Embryonic facial prominence (tissue), 1 donor: ENCODE results near the gene DYNC1H1.

Experiments used
- DNase-seq: peaks from one replicate; pipeline ENCODE4 v3.0.0-alpha.2; 2016; ENCODE audit errors: extremely low spot score

Gene DYNC1H1

DNA sequence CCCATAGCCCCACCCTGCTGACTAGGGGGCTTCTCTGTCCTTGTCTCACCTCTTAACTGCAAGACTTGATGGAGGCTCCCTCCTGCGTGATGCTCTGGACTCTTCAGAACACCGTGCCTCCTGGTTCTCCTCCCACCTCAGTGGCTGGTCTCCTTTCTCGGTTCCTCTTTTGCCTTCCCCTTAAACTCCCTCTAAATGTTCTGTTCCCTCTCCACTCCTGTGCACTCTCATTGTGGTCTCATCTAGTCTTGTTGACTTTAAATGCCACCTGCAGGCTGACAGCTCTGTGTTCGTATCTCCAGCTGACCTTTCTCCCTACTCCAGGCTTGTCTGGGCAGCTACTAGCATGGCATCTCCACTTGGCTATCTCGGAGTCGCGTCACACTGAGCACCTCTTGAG lies 28.3 kb downstream of the DYNC1H1 start:
- no peak for DNase-seq

DNA sequence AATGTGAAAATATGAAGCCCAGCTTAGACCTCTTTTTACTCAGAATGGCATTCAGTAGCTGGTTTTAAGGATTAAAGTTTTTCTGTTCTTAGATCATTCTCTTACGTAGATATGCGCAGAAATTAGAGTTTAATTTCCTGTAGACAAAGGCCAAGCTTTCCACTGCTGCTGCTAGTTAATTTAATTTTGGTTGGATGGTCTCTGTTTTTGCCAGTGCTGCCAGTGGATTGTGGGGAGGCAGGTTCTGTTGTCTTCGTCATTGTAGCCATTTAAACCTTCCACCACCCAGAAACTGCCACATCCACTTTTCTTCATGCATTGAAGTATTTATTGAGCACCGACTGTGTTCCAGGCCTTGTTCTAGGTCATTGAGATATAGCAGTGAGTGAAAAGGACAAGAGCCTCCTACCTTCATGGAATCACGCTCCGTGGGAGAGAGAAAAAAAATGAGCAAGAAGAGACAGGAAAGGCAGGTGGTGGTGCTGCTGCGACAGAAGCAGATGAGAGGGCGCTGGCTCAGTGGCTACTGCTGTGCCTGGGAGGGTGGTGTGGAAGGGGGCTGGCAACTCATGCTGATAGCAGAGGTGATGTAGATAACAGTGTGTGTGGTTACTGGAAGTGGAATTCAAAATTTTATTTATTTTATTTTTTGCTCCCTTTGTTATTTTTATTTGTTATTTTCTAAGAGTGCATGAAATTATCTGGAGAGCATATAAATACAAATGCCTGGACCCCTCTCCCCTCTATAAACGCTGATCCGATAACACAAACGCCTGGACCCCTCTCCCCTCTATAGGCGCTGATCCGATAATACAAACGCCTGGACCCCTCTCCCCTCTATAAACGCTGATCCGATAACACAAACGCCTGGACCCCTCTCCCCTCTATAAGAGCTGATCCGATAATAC lies 33.3 kb downstream of the DYNC1H1 start:
- no peak for DNase-seq

DNA sequence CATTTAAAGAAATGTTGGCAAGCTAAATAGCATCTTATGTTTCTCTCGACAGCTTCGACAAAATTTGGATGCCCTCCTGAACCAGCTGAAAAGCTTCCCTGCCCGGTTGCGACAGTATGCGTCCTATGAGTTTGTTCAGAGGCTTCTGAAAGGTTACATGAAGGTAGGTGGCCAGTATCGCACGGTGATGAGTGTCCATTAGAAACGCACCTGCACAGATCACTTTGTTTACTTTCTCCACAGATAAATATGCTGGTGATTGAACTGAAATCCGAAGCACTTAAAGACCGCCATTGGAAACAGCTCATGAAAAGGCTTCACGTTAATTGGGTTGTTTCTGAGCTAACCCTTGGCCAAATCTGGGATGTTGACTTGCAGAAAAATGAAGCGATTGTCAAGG lies 36.5 kb downstream of the DYNC1H1 start:
- no peak for DNase-seq

- DNase-seq, result no peak
Measured at GRCh38 chr14:102005336-102005735, 41.0 kb downstream of the DYNC1H1 start.

DNA sequence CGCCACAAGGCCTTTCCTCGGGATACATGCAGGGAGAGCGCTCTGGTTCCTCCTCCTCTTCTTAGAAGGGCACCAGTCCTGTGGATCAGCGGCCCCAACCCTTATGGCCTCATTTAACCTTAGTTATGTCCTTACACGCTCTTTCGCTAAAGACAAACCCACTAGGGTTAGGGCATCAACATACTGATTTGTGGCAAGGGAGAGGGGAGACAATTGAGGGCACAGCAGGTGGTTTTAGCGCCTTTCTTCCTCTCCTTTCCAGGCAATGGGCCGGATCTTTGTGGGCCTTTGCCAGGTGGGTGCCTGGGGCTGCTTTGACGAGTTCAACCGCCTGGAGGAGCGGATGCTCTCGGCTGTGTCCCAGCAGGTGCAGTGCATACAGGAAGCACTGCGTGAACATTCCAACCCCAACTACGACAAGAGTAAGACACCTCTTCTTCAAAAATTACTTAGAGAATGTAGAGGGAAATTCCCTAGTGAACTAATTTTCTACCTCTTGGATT lies 43.6 kb downstream of the DYNC1H1 start:
- DNase-seq, result no peak

DNA sequence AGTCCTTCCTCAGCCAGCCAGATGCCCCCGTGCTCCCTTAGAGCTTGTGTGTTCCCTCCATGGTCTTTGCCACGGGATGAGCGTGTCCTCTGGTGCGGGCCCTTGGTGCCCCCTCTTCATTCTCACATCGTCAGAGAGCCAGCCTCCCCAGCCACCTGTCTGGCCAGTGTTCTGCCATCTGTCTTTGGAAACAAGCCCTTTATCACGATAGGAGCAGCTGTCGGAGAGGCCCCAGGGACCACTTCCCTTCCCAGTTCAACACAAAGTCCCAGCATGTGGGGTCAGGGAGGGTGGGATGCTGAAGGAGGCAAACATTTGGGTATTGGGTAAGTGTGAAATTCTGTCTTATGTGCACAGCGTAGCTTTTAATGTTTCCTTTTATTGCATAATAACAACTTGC lies 44.5 kb downstream of the DYNC1H1 start:
- DNase-seq, result no peak

- DNase-seq, result no peak
Measured at GRCh38 chr14:102011631-102012030, 47.3 kb downstream of the DYNC1H1 start.

DNA sequence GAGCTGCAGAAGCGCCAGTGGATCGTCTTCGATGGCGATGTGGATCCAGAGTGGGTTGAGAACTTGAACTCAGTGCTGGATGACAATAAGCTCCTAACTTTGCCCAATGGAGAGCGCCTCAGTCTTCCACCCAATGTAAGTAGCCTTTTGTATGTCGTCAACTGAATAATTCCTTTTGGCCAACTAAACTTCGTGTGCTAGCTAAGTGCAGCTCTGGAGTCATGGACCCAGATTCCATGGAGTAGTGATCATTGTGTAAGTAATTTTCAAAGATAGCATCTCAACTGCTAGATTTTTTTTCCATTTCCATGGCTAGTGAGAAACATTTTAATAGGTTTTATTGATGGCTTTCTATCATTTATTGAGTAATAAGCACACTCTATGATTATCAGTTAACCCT lies 48.0 kb downstream of the DYNC1H1 start:
- no peak for DNase-seq

GRCh38 chr14:102013669-102014200 lies 49.4 kb downstream of the DYNC1H1 start:
- DNase-seq, result no peak

DNA sequence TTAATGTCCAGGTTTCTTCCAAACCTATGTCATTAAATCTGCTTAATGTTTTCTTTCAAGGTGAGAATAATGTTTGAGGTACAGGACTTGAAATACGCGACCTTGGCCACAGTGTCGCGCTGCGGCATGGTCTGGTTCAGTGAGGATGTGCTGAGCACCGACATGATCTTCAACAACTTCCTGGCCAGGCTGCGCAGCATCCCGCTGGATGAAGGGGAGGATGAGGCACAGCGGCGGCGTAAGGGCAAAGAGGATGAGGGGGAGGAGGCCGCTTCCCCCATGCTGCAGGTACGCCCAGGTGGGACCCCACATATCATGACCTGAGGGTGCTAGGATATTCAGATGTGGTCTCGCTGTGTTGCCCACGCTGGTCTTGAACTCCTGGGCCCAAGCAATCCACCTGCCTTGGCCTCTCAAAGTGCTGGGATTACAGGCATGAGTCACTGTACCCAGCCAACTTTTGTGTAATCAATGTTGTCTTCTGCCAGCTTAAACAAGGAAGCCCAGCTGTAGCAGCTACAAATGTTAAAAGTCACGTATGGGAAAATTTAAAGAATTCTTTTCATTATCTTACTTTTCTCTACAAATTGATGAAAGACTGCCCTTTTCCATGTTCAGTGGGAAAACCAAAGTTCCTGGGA lies 50.8 kb downstream of the DYNC1H1 start:
- no peak for DNase-seq

DNA sequence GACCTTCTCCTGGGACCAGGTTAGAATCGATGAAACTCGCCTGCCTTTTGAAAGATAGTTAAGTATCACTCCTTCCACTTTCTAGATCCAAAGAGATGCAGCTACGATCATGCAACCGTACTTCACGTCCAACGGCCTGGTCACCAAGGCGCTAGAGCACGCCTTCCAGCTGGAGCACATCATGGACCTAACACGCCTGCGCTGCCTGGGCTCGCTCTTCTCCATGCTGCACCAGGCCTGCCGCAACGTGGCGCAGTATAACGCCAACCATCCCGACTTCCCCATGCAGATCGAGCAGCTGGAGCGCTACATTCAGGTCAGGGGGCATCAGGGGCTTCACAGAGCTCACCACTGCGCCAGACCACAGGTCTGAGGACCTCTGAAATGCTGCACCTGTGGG lies 51.4 kb downstream of the DYNC1H1 start:
- DNase-seq, result no peak

DNA sequence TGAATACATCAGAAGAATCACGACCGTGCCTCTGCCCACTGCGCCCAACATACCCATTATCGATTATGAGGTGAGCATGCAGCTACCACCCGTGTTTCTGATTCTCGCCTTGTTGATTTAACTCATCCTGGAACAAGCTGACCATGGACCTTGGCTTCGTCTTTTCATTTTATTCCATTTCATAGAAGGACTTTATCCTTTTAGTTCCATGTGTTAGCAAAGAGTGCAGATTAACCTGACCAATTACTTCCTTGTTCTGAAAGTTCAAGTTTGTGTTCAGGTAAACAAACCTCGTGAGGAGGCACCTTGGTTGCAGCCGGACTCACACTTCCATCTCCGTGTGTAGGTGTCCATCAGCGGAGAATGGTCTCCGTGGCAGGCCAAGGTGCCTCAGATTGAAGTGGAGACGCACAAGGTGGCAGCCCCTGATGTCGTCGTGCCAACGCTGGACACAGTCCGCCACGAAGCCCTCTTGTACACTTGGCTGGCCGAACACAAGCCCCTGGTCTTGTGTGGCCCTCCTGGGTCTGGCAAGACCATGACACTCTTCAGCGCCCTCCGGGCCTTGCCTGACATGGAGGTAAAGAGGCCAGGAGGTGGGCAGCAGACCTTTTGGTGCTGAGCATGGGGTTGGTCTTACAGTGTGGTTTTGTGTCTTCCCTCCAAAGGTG lies 52.2 kb downstream of the DYNC1H1 start:
- no peak for DNase-seq

DNA sequence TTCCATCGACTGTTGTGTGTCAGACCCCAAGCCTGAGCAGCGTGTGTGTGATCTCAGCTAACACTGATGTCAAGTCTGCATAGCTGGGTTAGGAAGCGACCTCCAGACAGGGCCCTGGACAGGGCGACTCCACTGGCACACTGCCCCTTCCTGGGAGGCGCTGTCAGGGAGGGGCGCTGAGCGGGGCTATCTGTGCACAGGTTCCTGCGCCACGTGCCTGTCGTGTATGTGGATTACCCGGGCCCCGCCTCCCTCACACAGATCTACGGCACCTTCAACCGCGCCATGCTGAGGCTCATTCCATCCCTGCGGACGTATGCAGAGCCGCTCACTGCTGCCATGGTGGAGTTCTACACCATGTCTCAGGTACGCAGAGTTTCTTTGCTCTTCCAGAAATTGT lies 53.9 kb downstream of the DYNC1H1 start:
- no peak for DNase-seq

DNA sequence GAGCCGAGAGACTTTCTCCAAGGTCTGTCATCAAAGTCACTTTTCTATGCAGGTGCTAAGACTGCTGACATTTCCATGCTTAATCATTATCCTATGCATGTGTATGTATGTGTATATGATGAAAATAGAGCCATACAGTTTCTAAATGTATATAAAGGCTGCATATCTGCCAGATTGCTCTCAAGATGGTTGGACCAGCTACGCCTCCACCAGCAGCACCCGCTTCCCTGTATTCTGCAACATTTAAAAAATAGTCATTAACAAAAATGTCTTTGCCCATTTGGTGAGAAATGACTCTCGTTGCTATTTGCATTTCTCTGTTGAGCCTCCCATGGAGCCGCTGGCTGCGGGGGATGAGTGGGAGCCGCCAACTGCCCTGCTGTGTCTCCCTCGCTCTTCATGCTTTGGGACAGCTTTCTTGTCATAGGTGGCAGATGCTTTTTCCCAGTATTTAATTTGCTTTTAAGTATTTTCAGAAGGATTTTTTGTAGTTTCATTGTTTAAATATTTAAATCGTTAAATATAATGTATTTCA lies 54.7 kb downstream of the DYNC1H1 start:
- no peak for DNase-seq

DNA sequence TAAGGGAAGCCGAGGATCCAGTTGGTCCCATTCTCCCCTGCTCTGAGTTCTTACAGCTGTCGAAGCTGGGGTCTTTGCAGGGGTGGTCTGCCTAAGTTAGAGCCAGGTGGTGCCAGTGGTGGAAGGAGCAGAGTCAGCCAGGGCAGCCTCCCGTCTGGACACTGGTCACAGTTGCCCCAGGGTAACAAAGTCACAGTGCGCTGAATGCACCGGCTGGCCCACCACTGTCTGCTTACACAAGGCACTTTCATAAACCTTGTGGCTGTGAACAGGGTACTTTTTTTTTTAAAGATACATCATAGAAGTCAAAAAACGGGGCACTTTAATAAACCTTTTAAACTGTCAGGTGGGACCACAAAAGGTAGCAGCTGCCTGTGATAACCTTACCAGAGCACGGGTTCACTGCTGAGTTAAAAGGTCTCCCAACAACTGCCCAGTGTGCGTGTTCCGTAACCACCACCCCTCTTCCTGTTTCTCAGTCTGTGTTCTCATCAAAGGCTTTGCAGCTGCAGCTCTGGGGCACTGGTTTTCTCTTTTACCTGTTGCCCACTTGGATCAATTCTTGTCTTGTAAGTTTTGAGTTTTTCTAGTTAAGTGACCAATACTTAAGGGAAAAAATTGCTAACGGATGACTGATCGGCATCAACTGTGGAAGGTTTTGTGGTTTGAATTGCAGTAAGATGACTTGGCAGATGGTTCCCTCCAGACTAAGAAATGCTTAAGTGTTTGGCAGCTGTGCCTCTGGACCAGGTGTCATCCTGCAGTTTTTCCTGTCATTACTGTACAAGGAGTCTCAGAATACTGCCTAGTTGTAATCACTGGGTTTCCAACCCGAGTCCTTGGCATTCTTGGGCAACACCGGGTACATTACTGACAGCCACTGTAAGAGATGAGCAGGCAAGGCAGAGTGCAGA lies 55.9 kb downstream of the DYNC1H1 start:
- no peak for DNase-seq

DNA sequence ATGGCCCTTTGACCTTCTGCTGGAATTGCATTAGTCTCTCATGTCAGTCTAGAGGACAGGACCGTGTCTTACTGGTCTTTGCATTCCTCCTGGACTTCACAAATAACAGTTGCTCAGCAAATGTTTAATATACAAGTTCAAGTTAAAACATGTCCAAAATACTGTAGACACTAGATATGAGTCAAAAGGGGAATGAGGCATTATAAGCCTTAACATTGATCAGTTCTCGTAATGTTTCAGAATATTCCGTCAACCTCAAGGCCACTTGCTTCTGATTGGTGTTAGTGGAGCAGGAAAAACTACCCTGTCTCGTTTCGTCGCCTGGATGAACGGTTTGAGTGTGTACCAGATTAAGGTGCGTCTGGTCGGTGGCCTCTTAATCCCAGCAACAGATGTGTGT lies 62.6 kb downstream of the DYNC1H1 start:
- DNase-seq, result no peak

DNA sequence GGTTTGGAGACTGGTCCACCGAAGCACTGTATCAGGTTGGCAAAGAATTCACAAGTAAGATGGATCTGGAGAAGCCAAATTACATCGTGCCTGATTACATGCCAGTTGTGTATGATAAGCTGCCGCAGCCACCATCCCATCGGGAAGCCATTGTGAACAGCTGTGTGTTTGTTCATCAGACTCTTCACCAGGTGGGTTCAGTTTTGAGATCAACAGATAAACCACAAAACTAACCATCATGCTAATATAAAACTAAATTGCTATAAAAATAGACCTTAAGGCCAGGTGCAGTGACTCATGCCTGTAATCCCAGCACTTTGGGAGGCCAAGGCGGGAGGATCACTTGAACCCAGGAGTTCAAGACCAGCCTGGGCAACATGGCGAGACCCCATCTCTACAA lies 63.6 kb downstream of the DYNC1H1 start:
- DNase-seq, result no peak

GRCh38 chr14:102028733-102029132 lies 64.4 kb downstream of the DYNC1H1 start:
- DNase-seq, result no peak

- DNase-seq, result no peak
Measured at GRCh38 chr14:102029956-102030355, 65.6 kb downstream of the DYNC1H1 start.

GRCh38 chr14:102033241-102033640 lies 68.9 kb downstream of the DYNC1H1 start:
- DNase-seq, result no peak

DNA sequence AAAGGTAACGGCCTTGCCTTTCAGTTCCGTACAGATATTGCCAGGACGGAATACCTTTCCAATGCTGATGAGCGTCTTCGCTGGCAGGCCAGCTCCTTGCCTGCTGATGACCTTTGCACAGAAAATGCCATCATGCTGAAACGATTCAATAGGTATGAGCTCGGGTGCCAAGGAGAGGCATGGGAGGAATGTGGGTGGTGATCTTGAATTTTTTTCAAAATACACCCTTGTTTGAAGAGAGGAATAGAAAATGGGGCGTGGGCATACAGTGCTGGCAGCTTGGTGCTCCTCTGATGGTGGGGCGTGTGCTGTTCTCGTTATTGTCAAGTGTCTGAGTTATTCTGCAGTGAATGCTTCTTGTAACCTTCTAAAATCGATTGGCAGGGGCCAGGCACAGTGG lies 69.9 kb downstream of the DYNC1H1 start:
- DNase-seq, result no peak
